Keratinocyte (primary cell): ENCODE measurements around the gene NINJ1. TPM values are rescaled to one million over a fixed set of nuclear protein-coding genes. Genes with fewer than 3 reads are reported as not detected.

Experiments
- DNase-seq: peaks from one replicate; pipeline ENCODE4 v3.0.0-alpha.2; 2011; ENCODE audit warnings: low read depth, missing footprints, low spot score
- FAIRE-seq: peaks from 2 replicates; lab custom pipeline; 2011; peaks lifted over from hg19 to GRCh38; lab: Jason Lieb, UNC
- H2AFZ ChIP-seq: 2 replicates; pipeline ENCODE4 v1.6.0; 2012; ENCODE audit warnings: low read length, control low read depth, inconsistent platforms; ENCODE audit not compliant: control insufficient read depth
- H3K27ac ChIP-seq: 2 replicates; pipeline ENCODE4 v1.5.1; 2011; ENCODE audit warnings: low read length; ENCODE audit not compliant: control insufficient read depth, insufficient read depth
- H3K27me3 ChIP-seq: 3 replicates; pipeline ENCODE4 v1.6.0; 2011; ENCODE audit warnings: low read length; ENCODE audit not compliant: control insufficient read depth, insufficient read depth; ENCODE audit errors: extremely low read depth
- H3K36me3 ChIP-seq, 2 experiments: 2 replicates in 1 of 2; 3 replicates in 1 of 2; pipeline ENCODE4 v1.5.1; 2011; ENCODE audit warnings: low read length in 2 of 2, mild to moderate bottlenecking in 1 of 2; ENCODE audit not compliant: control insufficient read depth in 2 of 2, insufficient read depth in 2 of 2; ENCODE audit errors: extremely low read depth in 1 of 2
- H3K4me1 ChIP-seq: 3 replicates; pipeline ENCODE4 v1.5.1; 2011; ENCODE audit warnings: low read length; ENCODE audit not compliant: control insufficient read depth, insufficient read depth; ENCODE audit errors: extremely low read depth
- H3K4me2 ChIP-seq: 3 replicates; pipeline ENCODE4 v1.6.0; 2011; ENCODE audit warnings: low read depth, low read length; ENCODE audit not compliant: control insufficient read depth, insufficient read depth; ENCODE audit errors: extremely low read depth
- H3K4me3 ChIP-seq, 3 experiments: fragments of 200-600 bp in 1 of 3; sonication (generic) in 1 of 3; 2 replicates in 2 of 3; 3 replicates in 1 of 3; pipeline ENCODE4 v1.5.1; 2011 to 2016; ENCODE audit warnings: low read length in 3 of 3, mild to moderate bottlenecking in 3 of 3, control low read depth in 2 of 3, inconsistent platforms in 1 of 3, low read depth in 1 of 3, mixed read lengths in 1 of 3, mixed run types in 1 of 3, moderate library complexity in 1 of 3; ENCODE audit not compliant: control insufficient read depth in 2 of 3, insufficient read depth in 2 of 3; ENCODE audit errors: extremely low read depth in 1 of 3
- H3K79me2 ChIP-seq: 2 replicates; pipeline ENCODE4 v1.6.0; 2012; ENCODE audit warnings: low read length; ENCODE audit not compliant: control insufficient read depth, insufficient read depth
- H3K9ac ChIP-seq: 3 replicates; pipeline ENCODE4 v1.6.0; 2011; ENCODE audit warnings: low read length; ENCODE audit not compliant: control insufficient read depth, insufficient read depth; ENCODE audit errors: extremely low read depth
- H3K9me1 ChIP-seq: 3 replicates; pipeline ENCODE4 v1.6.0; 2011; ENCODE audit warnings: low read length; ENCODE audit not compliant: control insufficient read depth, insufficient read depth; ENCODE audit errors: extremely low read depth
- H3K9me3 ChIP-seq: 2 replicates; pipeline ENCODE4 v1.5.1; 2012; ENCODE audit warnings: low read depth, low read length; ENCODE audit not compliant: control insufficient read depth
- H4K20me1 ChIP-seq: 3 replicates; pipeline ENCODE4 v1.6.0; 2011; ENCODE audit warnings: low read length; ENCODE audit not compliant: control insufficient read depth, insufficient read depth; ENCODE audit errors: extremely low read depth
- EZH2 ChIP-seq: IDR thresholded peaks from one replicate; pipeline ENCODE4 v1.6.1; 2012; ENCODE audit warnings: inconsistent platforms, mild to moderate bottlenecking, low read length, moderate library complexity
- dilution Hi-C: fragments of 300-500 bp; cut with MboI; formaldehyde crosslinking; loops from one replicate; pipeline ENCODE4 v1.7.0; 2020; ENCODE audit warnings: low sequenced_read_pairs; ENCODE audit not compliant: extremely low pct_ligation_motif_present
- polyA plus RNA-seq, 5 experiments: library from polyadenylated mRNA; depleted of rRNA in 3 of 5; stranded (reverse) in 3 of 5; stranded (forward) in 1 of 5; unstranded in 1 of 5; fragments of >200 nt; gene quantifications; 1 replicate in 1 of 5; 2 replicates in 3 of 5; 3 replicates in 1 of 5; pipeline versions ENCODE4 v1.2.1 to v1.2.3, GENCODE V29; 2011 to 2012; ENCODE audit warnings: missing spikeins in 2 of 5, low read depth in 1 of 5, low replicate concordance in 1 of 5
- TF ChIP-seq, protein P1 (sequence below), 3 experiments: IDR thresholded peaks in 1 of 3; conservative IDR thresholded peaks in 1 of 3; optimal IDR thresholded peaks in 1 of 3; 2 replicates in 2 of 3; 3 replicates in 1 of 3; pipeline versions ENCODE3 to v1.5.1; 2011; ENCODE audit warnings: low read length in 3 of 3, mild to moderate bottlenecking in 3 of 3, moderate library complexity in 2 of 3, control low read depth in 1 of 3, inconsistent platforms in 1 of 3; ENCODE audit not compliant: insufficient read depth in 2 of 3; ENCODE audit errors: extremely low read depth in 1 of 3

NINJ1 gene
- polyA plus RNA-seq, 1 donor (not counting 4 experiments of a cell fraction or from before 2014, with no cell fraction given), result 7.4 TPM

DNA sequence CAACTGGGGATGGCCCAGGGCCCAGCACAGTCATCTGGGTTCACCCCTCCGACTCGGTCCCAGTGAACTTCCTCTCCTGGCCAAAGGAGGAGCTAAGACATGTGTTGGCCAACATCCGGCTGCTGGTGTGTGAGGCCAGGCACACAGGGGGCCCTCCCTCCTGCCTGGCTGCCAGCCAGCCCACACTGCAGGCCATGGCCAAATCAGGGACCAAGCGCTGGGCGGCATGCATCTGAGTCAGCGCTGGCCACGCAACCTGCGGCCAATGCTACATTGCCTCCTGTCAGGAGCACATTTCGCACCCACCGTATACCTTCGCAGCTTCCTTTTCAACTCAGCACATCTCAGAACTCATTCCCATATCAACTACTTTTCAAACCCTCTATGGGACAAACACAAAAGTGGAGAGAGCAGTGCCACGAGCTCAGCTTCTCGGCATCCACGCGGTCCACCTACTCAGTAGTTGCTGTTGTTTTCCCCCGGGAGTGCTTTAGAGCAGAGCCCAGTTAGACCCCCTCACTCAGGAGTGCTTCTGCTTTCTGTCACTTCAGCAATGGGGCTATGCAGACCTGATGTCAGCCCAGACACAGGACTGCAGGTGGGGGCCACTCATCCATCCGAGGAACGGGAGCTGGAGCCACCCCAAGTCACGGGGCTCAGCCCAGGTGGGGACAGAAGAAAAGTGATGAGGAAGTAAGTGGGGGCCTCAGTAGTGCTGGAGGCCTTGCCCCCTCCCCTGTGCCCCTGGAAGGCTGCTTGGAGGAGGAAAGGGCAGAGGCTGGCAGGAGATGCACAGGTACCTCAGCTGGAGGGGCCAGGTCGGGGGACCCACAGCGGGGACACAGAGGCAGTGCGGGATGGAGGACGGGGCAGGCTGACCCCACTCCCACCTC, 13.9 kb downstream of the NINJ1 start:
- Histone ChIP-seq H3K27ac (no peak overlapping the region), H3K36me3 (no peaks in the 10 kb centered on the region), H3K27me3 (no peaks in the 10 kb centered on the region), H3K9ac (no peak overlapping the region), H3K4me1 (no peaks in the 10 kb centered on the region), H3K4me2 (no peak overlapping the region), H3K79me2 (no peaks in the 10 kb centered on the region), H3K9me1 (no peaks in the 10 kb centered on the region), H3K4me3 (no peak overlapping the region), H3K9me3 (no peaks in the 10 kb centered on the region), H4K20me1 (no peaks in the 10 kb centered on the region), H2AFZ (no peak overlapping the region)
- no peak for TF ChIP-seq EZH2
- TF ChIP-seq, protein P1, sequence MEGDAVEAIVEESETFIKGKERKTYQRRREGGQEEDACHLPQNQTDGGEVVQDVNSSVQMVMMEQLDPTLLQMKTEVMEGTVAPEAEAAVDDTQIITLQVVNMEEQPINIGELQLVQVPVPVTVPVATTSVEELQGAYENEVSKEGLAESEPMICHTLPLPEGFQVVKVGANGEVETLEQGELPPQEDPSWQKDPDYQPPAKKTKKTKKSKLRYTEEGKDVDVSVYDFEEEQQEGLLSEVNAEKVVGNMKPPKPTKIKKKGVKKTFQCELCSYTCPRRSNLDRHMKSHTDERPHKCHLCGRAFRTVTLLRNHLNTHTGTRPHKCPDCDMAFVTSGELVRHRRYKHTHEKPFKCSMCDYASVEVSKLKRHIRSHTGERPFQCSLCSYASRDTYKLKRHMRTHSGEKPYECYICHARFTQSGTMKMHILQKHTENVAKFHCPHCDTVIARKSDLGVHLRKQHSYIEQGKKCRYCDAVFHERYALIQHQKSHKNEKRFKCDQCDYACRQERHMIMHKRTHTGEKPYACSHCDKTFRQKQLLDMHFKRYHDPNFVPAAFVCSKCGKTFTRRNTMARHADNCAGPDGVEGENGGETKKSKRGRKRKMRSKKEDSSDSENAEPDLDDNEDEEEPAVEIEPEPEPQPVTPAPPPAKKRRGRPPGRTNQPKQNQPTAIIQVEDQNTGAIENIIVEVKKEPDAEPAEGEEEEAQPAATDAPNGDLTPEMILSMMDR (optimal IDR thresholded peaks at IDR 0.05 in 1 of 3, IDR thresholded peaks at IDR 0.05 in 1 of 3, conservative IDR thresholded peaks at IDR 0.05 in 1 of 3; ENCODE audit: extremely low read depth in 1 of 3, insufficient read depth in 2 of 3, low read length in 3 of 3), result peak in 2 of 3 experiments; percentile 11 to 30
- DNase-seq, result no peak
- dilution Hi-C loops, result no loop called here
- no peak for FAIRE-seq

DNA sequence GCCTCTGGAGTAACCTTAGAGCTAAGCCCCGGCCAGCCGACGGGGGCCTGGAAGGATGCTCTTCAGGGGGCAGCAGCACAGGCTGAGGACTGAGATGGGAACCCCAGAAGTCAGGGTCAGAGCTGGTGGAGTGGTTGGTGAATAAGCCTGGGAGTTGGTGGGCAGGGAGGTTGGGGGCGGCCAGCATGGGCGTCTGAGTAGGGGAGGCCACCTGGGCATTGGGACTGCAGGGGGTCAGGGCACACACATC, 14.4 kb downstream of the NINJ1 start:
- H3K9ac ChIP-seq, result no peak overlapping the region
- dilution Hi-C loops, result no loop called here
- no peaks in the 10 kb centered on the region for H3K9me1 ChIP-seq
- no peak overlapping the region for H2AFZ ChIP-seq
- peaks cover 0 to 1% of the 10 kb centered on the region in 2 experiments for H3K36me3 ChIP-seq
- no peak for TF ChIP-seq EZH2
- TF ChIP-seq, protein P1 (optimal IDR thresholded peaks at IDR 0.05 in 1 of 3, IDR thresholded peaks at IDR 0.05 in 1 of 3, conservative IDR thresholded peaks at IDR 0.05 in 1 of 3; ENCODE audit: extremely low read depth in 1 of 3, insufficient read depth in 2 of 3, low read length in 3 of 3), result no peak
- H4K20me1 ChIP-seq, result no peaks in the 10 kb centered on the region
- no peak overlapping the region for H3K4me3 ChIP-seq
- no peaks in the 10 kb centered on the region for H3K4me1 ChIP-seq
- H3K9me3 ChIP-seq, result no peaks in the 10 kb centered on the region
- FAIRE-seq (no peak), DNase-seq (no peak)
- no peaks in the 10 kb centered on the region for H3K27me3 ChIP-seq
- H3K4me2 ChIP-seq, result no peak overlapping the region
- no peaks in the 10 kb centered on the region for H3K79me2 ChIP-seq
- no peak overlapping the region for H3K27ac ChIP-seq
